GM12873 (cell line): ENCODE results near the gene RGS3.

Experiments
- TF ChIP-seq, protein P1 (sequence below): IDR thresholded peaks from 2 replicates; pipeline ENCODE4 v1.5.1; 2012; ENCODE audit warnings: low read depth, mild to moderate bottlenecking, moderate library complexity, low read length, control low read depth; ENCODE audit not compliant: insufficient read depth; ENCODE audit errors: missing control alignments

The RGS3 gene

DNA sequence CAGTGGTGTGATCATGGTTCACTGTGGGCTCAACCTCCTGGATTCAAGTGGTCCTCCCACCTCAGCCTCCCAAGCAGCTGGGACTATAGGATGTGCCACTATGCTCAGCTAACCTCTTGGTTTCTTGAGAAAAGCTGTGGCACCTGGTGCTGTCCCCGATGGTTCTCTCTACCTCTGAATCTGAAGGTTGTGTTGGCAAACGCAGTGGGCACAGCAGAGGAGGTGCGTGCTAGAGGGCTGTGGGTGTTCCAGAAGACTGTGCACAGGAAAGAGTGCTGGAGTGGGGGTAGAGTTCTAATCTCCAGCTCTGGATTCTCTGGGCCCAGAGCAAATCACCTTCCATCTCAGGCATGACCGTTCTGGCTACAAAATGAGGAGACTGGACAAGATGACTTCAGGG lies 12.5 kb downstream of the RGS3 start:
- TF ChIP-seq, protein P1, sequence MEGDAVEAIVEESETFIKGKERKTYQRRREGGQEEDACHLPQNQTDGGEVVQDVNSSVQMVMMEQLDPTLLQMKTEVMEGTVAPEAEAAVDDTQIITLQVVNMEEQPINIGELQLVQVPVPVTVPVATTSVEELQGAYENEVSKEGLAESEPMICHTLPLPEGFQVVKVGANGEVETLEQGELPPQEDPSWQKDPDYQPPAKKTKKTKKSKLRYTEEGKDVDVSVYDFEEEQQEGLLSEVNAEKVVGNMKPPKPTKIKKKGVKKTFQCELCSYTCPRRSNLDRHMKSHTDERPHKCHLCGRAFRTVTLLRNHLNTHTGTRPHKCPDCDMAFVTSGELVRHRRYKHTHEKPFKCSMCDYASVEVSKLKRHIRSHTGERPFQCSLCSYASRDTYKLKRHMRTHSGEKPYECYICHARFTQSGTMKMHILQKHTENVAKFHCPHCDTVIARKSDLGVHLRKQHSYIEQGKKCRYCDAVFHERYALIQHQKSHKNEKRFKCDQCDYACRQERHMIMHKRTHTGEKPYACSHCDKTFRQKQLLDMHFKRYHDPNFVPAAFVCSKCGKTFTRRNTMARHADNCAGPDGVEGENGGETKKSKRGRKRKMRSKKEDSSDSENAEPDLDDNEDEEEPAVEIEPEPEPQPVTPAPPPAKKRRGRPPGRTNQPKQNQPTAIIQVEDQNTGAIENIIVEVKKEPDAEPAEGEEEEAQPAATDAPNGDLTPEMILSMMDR = no peak

DNA sequence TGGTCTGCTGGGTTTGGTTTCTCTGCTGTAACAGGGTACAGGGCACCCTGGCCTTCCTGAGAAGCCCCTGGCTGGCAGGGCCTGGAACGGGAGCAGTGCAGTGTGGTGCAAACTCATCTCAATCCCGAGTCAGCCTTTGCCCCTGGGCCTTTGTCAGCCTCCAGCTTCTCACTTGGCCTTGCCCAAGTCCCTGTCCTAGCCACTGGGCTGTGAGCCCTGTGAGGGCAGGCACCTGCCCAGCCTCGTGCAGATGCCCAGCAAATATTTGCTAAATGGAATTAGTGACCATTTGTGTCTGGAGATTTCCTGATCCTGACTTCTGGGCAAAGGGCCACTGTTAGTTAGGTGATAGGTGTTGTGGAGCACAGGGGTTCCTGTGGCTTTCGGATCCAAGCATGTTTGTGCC lies 13.0 kb downstream of the RGS3 start:
- TF ChIP-seq, protein P1 = no peak

DNA sequence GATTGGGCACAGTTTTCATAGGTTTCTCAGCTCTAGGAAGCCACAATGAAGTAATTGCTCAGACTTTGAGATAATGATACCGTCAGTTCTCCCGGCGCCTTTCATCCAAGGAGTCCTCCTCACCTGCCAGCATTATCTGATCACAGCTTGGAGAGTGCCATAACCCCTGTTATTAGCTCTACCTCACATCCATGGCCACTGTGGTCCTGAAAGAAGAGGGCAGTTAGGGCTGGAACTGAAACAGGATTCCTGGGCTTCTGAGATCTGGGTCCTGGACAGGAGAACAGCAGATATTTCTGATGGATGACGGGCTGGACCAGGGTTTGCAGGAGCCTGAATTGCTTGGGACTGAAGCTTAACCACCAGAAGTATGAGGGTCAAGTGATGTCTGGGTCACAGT lies 13.5 kb downstream of the RGS3 start:
- TF ChIP-seq, protein P1 = no peak

DNA sequence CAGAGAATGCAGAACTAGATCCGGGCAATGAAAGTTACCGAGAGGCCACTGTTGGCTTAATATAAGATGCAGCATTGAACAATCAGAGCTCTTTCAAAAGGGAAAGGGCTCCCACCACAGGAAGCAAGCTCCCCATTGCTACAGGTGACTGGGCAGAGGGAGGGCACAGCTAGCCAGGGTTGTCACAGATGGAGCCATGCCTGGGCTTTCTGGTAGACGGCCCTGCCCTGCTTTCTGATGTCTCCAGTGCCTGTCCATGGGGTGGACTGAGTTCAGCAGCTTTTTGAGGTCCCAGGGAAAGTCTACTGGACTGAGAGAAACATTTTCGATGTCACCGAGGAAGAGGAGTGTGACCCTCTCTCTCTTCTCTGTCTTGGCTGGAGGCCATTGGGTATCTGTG lies 14.1 kb downstream of the RGS3 start:
- TF ChIP-seq, protein P1 = no peak

DNA sequence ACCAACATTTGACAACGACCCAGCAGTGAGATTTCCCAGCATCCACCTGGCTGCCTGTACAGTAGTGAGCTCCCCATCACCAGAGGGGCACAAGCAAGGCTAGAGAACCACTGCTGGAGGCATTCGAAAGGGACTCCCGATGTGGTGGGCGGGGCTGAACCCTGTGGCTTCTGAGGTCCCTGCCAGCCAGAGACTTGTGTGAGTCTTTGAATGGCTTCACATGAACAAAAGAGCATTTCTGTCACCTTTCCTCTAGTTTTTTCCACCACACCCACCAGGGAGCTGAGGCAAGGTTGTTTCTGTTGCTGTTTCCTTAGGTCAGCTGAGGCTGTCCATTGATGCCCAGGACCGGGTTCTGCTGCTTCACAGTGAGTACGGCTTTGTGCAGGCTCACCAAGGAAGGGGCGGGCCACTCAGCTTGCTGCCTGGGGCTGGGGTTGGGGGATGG lies 15.7 kb downstream of the RGS3 start:
- TF ChIP-seq, protein P1 = no peak

DNA sequence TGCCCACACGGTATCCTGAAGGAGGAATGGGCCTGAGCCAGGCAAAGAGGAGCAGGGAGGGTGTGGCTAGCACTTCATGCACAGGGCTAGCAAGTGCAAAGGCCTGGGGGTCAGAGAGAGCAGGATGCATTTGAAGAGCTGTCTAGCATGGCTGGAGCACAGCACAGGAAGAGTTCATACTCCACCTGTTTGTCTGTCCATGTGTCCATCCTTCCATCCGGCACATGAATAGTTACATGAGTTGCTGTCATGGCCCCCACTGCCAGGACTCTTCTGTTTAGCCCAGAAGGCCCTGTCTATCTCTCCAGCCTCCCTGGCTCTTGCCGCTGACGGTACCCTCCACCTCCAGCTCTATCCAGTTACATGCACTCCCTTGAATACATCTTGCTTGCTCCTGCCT lies 17.1 kb downstream of the RGS3 start:
- TF ChIP-seq, protein P1 = no peak

DNA sequence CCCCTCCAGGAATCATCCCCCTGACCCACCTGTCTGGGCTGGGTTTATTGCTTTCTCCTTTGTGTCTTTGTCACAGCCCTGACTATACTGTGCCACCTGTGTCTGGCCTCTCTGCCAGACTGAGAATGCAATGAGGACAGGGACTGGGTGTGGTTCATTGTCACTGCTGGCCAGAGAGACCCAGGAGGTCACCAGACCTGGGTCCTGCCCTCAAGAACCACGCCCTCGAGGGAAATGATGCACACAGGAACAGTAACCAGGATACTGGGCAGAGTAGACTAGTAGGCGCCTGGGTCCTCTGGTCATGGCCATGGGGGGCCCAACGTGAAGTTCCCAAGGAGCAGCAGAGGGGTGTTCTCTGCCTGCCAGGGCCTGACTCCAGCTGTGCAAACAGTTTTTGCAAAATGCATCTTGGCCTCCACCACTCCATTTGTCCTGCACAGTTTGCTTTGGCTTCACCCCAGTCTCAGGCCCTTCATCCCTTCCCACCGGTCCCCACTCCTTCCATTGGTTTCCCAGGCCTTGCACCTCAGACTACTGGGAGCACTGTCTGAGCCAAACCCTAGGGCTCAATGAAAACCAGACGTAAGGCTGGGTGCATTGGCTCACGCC lies 17.8 kb downstream of the RGS3 start:
- TF ChIP-seq, protein P1 = no peak
